VCaP (cell line): ENCODE data around the gene EVA1B.

ENCODE experiments used
- H3K27ac ChIP-seq: fragments of 450-650 bp; 2 replicates; pipeline ENCODE4 v1.5.1; 2017
- CTCF ChIP-seq: fragments of 450-650 bp; conservative IDR thresholded peaks from 2 replicates; pipeline ENCODE4 v1.5.1; 2017; ENCODE audit warnings: mild to moderate bottlenecking, moderate library complexity

The EVA1B gene

GRCh38 chr1:36323636-36324352, at the start of gene EVA1B:
Gene EVA1B (minus strand): TSS chr1:36323645. CDS start chr1:36323037, 608 bp downstream.
- TF ChIP-seq CTCF: no peak
- peak within 1 kb of the TSS; percentile 70 for H3K27ac ChIP-seq

GRCh38 chr1:36372617-36373016, 49.2 kb upstream of the EVA1B start:
- no peak for TF ChIP-seq CTCF
- peak overlapping the region; percentile 95 for H3K27ac ChIP-seq

- TF ChIP-seq CTCF: peak; percentile 93
- H3K27ac ChIP-seq: peak overlapping the region; percentile 57; the same call in 1 of the 2 replicates
Measured at GRCh38 chr1:36369061-36369861, 45.8 kb upstream of the EVA1B start.

GRCh38 chr1:36367798-36368197, 44.4 kb upstream of the EVA1B start:
- H3K27ac ChIP-seq: peak overlapping the region; percentile 57

GRCh38 chr1:36367066-36367465, 43.6 kb upstream of the EVA1B start:
- TF ChIP-seq CTCF: no peak
- H3K27ac ChIP-seq: peak overlapping the region; percentile 57; the same call in 1 of the 2 replicates

More at GRCh38 chr1:36367798-36368197, 44.4 kb upstream of the EVA1B start:
- TF ChIP-seq CTCF: no peak

- no peak for TF ChIP-seq CTCF
Measured at GRCh38 chr1:36366091-36366661, 42.7 kb upstream of the EVA1B start.

GRCh38 chr1:36365381-36365780, 41.9 kb upstream of the EVA1B start:
- H3K27ac ChIP-seq: no peak overlapping the region
- TF ChIP-seq CTCF: no peak

More at GRCh38 chr1:36366091-36366661, 42.7 kb upstream of the EVA1B start:
- no peak overlapping the region for H3K27ac ChIP-seq
